ENCODE measurements around the gene SORCS2. TPM values are rescaled to one million over a fixed set of nuclear protein-coding genes. Genes with fewer than 3 reads are reported as not detected.

The SORCS2 gene
- total RNA-seq, 1 experiment from 2014 or later, result 0.15 TPM

DNA sequence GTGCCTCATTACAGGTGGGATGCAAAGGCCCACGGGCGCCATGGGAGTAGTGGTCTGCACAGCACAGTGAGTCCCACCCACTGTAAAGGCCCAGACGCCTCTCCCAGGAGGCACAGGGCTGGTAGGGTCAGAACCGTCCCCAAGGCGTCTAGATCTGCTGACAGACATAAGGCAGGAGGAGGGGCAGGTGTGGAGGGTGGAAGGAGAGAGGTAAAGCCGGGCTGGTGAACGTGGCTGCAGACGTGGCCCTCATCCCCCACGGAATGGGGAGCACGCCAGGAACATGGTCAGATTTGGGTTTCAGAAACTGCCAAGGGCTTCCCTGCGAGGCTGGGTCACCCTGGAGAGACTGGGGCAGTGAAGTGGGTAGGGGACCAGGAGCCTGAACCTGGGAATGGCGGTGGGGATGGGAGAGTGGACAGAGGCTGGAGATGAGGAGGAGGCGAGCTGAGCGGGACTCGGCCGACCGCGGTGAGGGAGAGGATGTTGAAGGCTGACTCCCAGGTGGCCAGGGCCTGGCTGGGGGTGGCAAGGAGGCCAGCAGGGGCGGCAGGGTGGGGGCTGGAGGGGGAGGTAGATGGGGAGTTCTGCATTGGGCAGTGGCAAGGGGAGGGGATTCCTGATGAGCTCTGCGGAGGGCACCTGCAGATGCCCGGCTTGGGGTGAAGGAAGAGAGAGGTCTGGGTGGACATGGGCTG is 562.4 kb downstream of the SORCS2 start:
- CTCF ChIA-PET, result no interaction called here
- peak overlapping the region; percentile 91 for H3K27ac ChIP-seq (ENCODE audit: low read length)

GRCh38 chr4:7755561-7755960 is 563.2 kb downstream of the SORCS2 start:
- TF ChIP-seq TCF7L2 (IDR thresholded peaks at IDR 0.05; ENCODE audit: low read depth, low read length), result no peak
- POLR2A ChIA-PET, result no interaction called here
- H3K36me3 ChIP-seq (ENCODE audit: control insufficient read depth, insufficient read depth, low read length), result peaks cover 3% of the 10 kb centered on the region; the same call in 1 of the 2 replicates
- H3K27me3 ChIP-seq (ENCODE audit: control insufficient read depth, insufficient read depth, low read length), result no peaks in the 10 kb centered on the region
- peaks cover 41% of the 10 kb centered on the region for H3K4me1 ChIP-seq (ENCODE audit: control insufficient read depth, insufficient read depth, low read length)
- H3K4me3 ChIP-seq (ENCODE audit: low read depth in 2 of 2, low read length in 2 of 2), result peak overlapping the region; percentile 82 to 91
- H3K9me3 ChIP-seq (ENCODE audit: control insufficient read depth, insufficient read depth, low read depth, low read length), result no peaks in the 10 kb centered on the region
- DNase-seq (ENCODE audit: low read depth, low spot score), result no peak
- BruUV-seq (replicated peaks), result no TSS peak
- intact Hi-C loops (cut with micrococcal nuclease; ENCODE audit: unreplicated experiment) (no loop called here), in situ Hi-C loops (cut with HindIII; ENCODE audit: low pct_unique_long_range_greater_than_20kb, low sequenced_read_pairs) (no loop called here)
- no peak for ATAC-seq
- CTCF ChIA-PET, result no interaction called here
- H3K27ac ChIP-seq (ENCODE audit: low read length), result peak overlapping the region; percentile 94

More for the DNA sequence above, 562.4 kb downstream of the SORCS2 start:
- BruUV-seq (replicated peaks), result no TSS peak
- peaks cover 3% of the 10 kb centered on the region; the same call in 1 of the 2 replicates for H3K36me3 ChIP-seq (ENCODE audit: control insufficient read depth, insufficient read depth, low read length)
- in situ Hi-C loops (cut with HindIII; ENCODE audit: low pct_unique_long_range_greater_than_20kb, low sequenced_read_pairs), result no loop called here
- no peaks in the 10 kb centered on the region for H3K27me3 ChIP-seq (ENCODE audit: control insufficient read depth, insufficient read depth, low read length)
- no peak for DNase-seq (ENCODE audit: low read depth, low spot score)
- intact Hi-C loops (cut with micrococcal nuclease; ENCODE audit: unreplicated experiment), result no loop called here
- peak overlapping the region; percentile 82 to 91 for H3K4me3 ChIP-seq (ENCODE audit: low read depth in 2 of 2, low read length in 2 of 2)
- POLR2A ChIA-PET, result no interaction called here
- no peaks in the 10 kb centered on the region for H3K9me3 ChIP-seq (ENCODE audit: control insufficient read depth, insufficient read depth, low read depth, low read length)
- peaks cover 40% of the 10 kb centered on the region for H3K4me1 ChIP-seq (ENCODE audit: control insufficient read depth, insufficient read depth, low read length)
- ATAC-seq, result no peak
- TF ChIP-seq TCF7L2 (IDR thresholded peaks at IDR 0.05; ENCODE audit: low read depth, low read length) (no peak), POLR2AphosphoS5 (IDR thresholded peaks at IDR 0.05; ENCODE audit: low read depth, low read length) (peak; percentile 14; the same call in 1 of the 2 replicates), CTCF (IDR thresholded peaks at IDR 0.05) (no peak), SIN3A (IDR thresholded peaks at IDR 0.05; ENCODE audit: borderline replicate concordance, insufficient read depth, low read depth, low read length) (no peak)

GRCh38 chr4:7756071-7756470 is 563.7 kb downstream of the SORCS2 start:
- Histone ChIP-seq H3K9me3 (ENCODE audit: control insufficient read depth, insufficient read depth, low read depth, low read length) (no peaks in the 10 kb centered on the region), H3K27me3 (ENCODE audit: control insufficient read depth, insufficient read depth, low read length) (no peaks in the 10 kb centered on the region), H3K36me3 (ENCODE audit: control insufficient read depth, insufficient read depth, low read length) (peaks cover 3% of the 10 kb centered on the region; the same call in 1 of the 2 replicates), H3K4me3 (ENCODE audit: low read depth in 2 of 2, low read length in 2 of 2) (peak overlapping the region; percentile 82 to 91), H3K27ac (ENCODE audit: low read length) (peak overlapping the region; percentile 94), H3K4me1 (ENCODE audit: control insufficient read depth, insufficient read depth, low read length) (peaks cover 42% of the 10 kb centered on the region)
- ChIA-PET CTCF (no interaction called here), POLR2A (no interaction called here)
- in situ Hi-C loops (cut with HindIII; ENCODE audit: low pct_unique_long_range_greater_than_20kb, low sequenced_read_pairs) (no loop called here), intact Hi-C loops (cut with micrococcal nuclease; ENCODE audit: unreplicated experiment) (no loop called here)
- ATAC-seq, result no peak
- no peak for DNase-seq (ENCODE audit: low read depth, low spot score)
- BruUV-seq (replicated peaks), result no TSS peak
- TF ChIP-seq SIN3A (IDR thresholded peaks at IDR 0.05; ENCODE audit: borderline replicate concordance, insufficient read depth, low read depth, low read length) (0 out of 2 replicates have a peak, but pooled peaks have one; percentile 43), POLR2AphosphoS5 (IDR thresholded peaks at IDR 0.05; ENCODE audit: low read depth, low read length) (no peak), CTCF (IDR thresholded peaks at IDR 0.05) (no peak), REST (IDR thresholded peaks at IDR 0.05; ENCODE audit: insufficient read depth in 1 of 2, low read depth in 2 of 2, low read length in 1 of 2) (no peak), TCF7L2 (IDR thresholded peaks at IDR 0.05; ENCODE audit: low read depth, low read length) (no peak)

Data from Panc1 (cell line).